Activated CD8-positive, alpha-beta memory T cell treated with anti-CD3 and anti-CD28 coated beads for 24 hours (primary cell): ENCODE measurements around the gene CCDC192.

Source experiments
- DNase-seq: peaks from one replicate; pipeline ENCODE4 v3.0.0-alpha.2; 2020

CCDC192 gene

GRCh38 chr5:127961763-127962145 is 258.6 kb downstream of the CCDC192 start:
- no peak for DNase-seq

- DNase-seq: no peak
Measured at GRCh38 chr5:127962491-127962890, 259.3 kb downstream of the CCDC192 start.

GRCh38 chr5:127963233-127963632 is 260.0 kb downstream of the CCDC192 start:
- no peak for DNase-seq

GRCh38 chr5:127963931-127964330 is 260.7 kb downstream of the CCDC192 start:
- no peak for DNase-seq

GRCh38 chr5:127967323-127967982 is 264.3 kb downstream of the CCDC192 start:
- no peak for DNase-seq

- no peak for DNase-seq
Measured at GRCh38 chr5:127967983-127968592, 264.9 kb downstream of the CCDC192 start.

GRCh38 chr5:127969002-127969401 is 265.8 kb downstream of the CCDC192 start:
- DNase-seq: no peak

GRCh38 chr5:127969651-127970050 is 266.5 kb downstream of the CCDC192 start:
- DNase-seq: no peak

GRCh38 chr5:127970081-127970480 is 266.9 kb downstream of the CCDC192 start:
- DNase-seq: no peak

- no peak for DNase-seq
Measured at GRCh38 chr5:127970854-127971425, 267.7 kb downstream of the CCDC192 start.

- no peak for DNase-seq
Measured at GRCh38 chr5:127975961-127976360, 272.8 kb downstream of the CCDC192 start.

- DNase-seq: no peak
Measured at GRCh38 chr5:127976525-127976924, 273.3 kb downstream of the CCDC192 start.

- no peak for DNase-seq
Measured at GRCh38 chr5:127976991-127977717, 274.0 kb downstream of the CCDC192 start.

- no peak for DNase-seq
Measured at GRCh38 chr5:127978738-127979300, 275.6 kb downstream of the CCDC192 start.

- no peak for DNase-seq
Measured at GRCh38 chr5:127979475-127979874, 276.3 kb downstream of the CCDC192 start.

- no peak for DNase-seq
Measured at GRCh38 chr5:127980843-127981242, 277.7 kb downstream of the CCDC192 start.

GRCh38 chr5:127981498-127981897 is 278.3 kb downstream of the CCDC192 start:
- no peak for DNase-seq

- DNase-seq: no peak
Measured at GRCh38 chr5:127985811-127986325, 282.7 kb downstream of the CCDC192 start.

GRCh38 chr5:127987354-127988145 is 284.4 kb downstream of the CCDC192 start:
- no peak for DNase-seq

- no peak for DNase-seq
Measured at GRCh38 chr5:127988146-127988760, 285.1 kb downstream of the CCDC192 start.
